ENCODE results near the gene DOK3. TPM values are rescaled to one million over a fixed set of nuclear protein-coding genes. Genes with fewer than 3 reads are reported as not detected.

DOK3 gene
- polyA plus RNA-seq, 2 of the 4 experiments (the other 2 are of a cell fraction): 1.3 to 7.1 TPM

DNA sequence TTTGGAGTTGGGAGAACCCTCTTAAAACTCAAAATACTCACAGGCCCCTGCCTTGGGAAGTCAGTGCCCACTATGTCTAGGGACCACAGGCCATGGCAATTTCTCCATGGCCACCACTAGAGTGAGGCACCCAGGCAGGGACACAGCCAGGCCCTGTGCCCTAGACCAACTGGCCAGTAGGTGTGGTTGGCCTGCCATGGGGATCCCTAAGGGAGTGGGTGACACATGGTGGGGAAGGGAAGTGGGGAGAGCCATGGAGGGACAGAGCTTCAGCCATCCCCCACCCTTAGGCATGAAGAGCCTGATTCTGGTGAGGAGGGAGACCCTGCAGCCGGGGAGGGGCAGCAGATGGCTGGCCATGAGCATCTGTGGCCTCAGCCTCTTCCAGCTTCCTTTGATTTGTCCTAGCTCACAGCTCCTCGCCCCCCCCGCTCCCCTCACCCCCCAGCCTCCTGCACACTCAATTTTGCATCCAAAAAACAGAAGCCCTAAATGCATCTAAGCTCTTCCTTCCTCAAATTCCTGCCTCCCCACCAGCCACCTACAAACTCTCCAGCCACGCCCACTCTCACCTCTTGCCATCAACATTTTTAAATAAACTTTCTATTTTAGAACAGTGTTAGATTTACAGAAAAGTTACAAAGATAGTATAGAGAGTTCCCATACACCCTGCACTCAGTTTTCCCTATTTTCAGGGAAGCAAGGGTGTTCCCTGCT lies 34.6 kb downstream of the DOK3 start:
- Histone ChIP-seq H3K9me3 (no peaks in the 10 kb centered on the region), H3K27ac (0 out of 6 replicates have a peak overlapping the region, but pooled peaks of 1 of the 2 experiments have one; percentile 7), H3K4me1 (peaks cover 49% of the 10 kb centered on the region), H3K4me3 (no peak overlapping the region), H3K4me2 (no peak overlapping the region)
- ATAC-seq (peak; percentile 15 to 25; a peak in 5 of 6 replicates), FAIRE-seq (no peak), DNase-seq (ENCODE audit: low read depth in 1 of 2, low spot score in 1 of 2) (no peak)
- no peak for TF ChIP-seq KDM1A (IDR thresholded peaks at IDR 0.05; ENCODE audit: low read depth)
- TF ChIP-seq, protein P1, sequence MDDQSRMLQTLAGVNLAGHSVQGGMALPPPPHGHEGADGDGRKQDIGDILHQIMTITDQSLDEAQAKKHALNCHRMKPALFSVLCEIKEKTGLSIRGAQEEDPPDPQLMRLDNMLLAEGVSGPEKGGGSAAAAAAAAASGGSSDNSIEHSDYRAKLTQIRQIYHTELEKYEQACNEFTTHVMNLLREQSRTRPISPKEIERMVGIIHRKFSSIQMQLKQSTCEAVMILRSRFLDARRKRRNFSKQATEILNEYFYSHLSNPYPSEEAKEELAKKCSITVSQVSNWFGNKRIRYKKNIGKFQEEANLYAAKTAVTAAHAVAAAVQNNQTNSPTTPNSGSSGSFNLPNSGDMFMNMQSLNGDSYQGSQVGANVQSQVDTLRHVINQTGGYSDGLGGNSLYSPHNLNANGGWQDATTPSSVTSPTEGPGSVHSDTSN (IDR thresholded peaks at IDR 0.05): no peak
- no peak for TF ChIP-seq CBX2 (IDR thresholded peaks at IDR 0.05; ENCODE audit: borderline replicate concordance, low read depth)
- TF ChIP-seq CBX8 (IDR thresholded peaks at IDR 0.05): no peak
- no peak for TF ChIP-seq RNF2 (IDR thresholded peaks at IDR 0.05; ENCODE audit: borderline replicate concordance, low read depth)
- no peak for TF ChIP-seq E2F6 (IDR thresholded peaks at IDR 0.05; ENCODE audit: borderline replicate concordance, low read depth)
- TF ChIP-seq RCOR1 (IDR thresholded peaks at IDR 0.05; ENCODE audit: low read depth, low read length): no peak
- TF ChIP-seq, protein P2, sequence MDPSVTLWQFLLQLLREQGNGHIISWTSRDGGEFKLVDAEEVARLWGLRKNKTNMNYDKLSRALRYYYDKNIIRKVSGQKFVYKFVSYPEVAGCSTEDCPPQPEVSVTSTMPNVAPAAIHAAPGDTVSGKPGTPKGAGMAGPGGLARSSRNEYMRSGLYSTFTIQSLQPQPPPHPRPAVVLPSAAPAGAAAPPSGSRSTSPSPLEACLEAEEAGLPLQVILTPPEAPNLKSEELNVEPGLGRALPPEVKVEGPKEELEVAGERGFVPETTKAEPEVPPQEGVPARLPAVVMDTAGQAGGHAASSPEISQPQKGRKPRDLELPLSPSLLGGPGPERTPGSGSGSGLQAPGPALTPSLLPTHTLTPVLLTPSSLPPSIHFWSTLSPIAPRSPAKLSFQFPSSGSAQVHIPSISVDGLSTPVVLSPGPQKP (IDR thresholded peaks at IDR 0.05; ENCODE audit: low read depth, low read length): no peak
- TF ChIP-seq HEYL (CRISPR knock-in tag; IDR thresholded peaks at IDR 0.05): no peak
- no peak for TF ChIP-seq PHF8 (IDR thresholded peaks at IDR 0.05; ENCODE audit: borderline replicate concordance, low read depth)
- TF ChIP-seq JUNB (IDR thresholded peaks at IDR 0.05): no peak
- 60% methylated on average over 3 of the region's 4 CpGs for WGBS (ENCODE audit: missing lambda C conversion rate)
- ChIA-PET POLR2A (no interaction called here), CTCF (interaction anchor here (0.8 to 19.7 kb wide), 8 partner anchors 9 to 86 kb away, joined by 3 to 241 read pairs (median 4); no protein-coding TSS in a partner anchor)

- peak overlapping the region; percentile 97 to 99 for H3K27ac ChIP-seq
- ATAC-seq: peak; percentile 2 to 3; a peak in 3 of 6 replicates
- H3K9me3 ChIP-seq: no peaks in the 10 kb centered on the region
- FAIRE-seq: no peak
- ChIA-PET POLR2A (interaction anchor here (2.3 kb wide), 1 partner anchor 23 kb away, joined by 9 read pairs; the partner anchor contains the start of gene PDLIM7), CTCF (interaction anchor here (0.8 to 19.7 kb wide), 6 partner anchors 17 to 555 kb away, joined by 3 to 241 read pairs (median 5); no protein-coding TSS in a partner anchor)
- peak overlapping the region; percentile 99 for H3K4me3 ChIP-seq
- no peak for TF ChIP-seq HDAC2 (IDR thresholded peaks at IDR 0.05)
- no peak for TF ChIP-seq TP53 (CRISPR knock-in tag; IDR thresholded peaks at IDR 0.05)
- no peak for TF ChIP-seq JUNB (IDR thresholded peaks at IDR 0.05)
- no peak for TF ChIP-seq REST (IDR thresholded peaks at IDR 0.05)
- TF ChIP-seq, protein P2 (IDR thresholded peaks at IDR 0.05; ENCODE audit: low read depth, low read length): no peak
- no peak for TF ChIP-seq ESRRA (IDR thresholded peaks at IDR 0.05; ENCODE audit: borderline replicate concordance, low read length)
- TF ChIP-seq NPAS2 (CRISPR knock-in tag; IDR thresholded peaks at IDR 0.05; ENCODE audit: borderline replicate concordance): no peak
- TF ChIP-seq, protein P3, sequence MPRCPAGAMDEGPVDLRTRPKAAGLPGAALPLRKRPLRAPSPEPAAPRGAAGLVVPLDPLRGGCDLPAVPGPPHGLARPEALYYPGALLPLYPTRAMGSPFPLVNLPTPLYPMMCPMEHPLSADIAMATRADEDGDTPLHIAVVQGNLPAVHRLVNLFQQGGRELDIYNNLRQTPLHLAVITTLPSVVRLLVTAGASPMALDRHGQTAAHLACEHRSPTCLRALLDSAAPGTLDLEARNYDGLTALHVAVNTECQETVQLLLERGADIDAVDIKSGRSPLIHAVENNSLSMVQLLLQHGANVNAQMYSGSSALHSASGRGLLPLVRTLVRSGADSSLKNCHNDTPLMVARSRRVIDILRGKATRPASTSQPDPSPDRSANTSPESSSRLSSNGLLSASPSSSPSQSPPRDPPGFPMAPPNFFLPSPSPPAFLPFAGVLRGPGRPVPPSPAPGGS (IDR thresholded peaks at IDR 0.05): no peak
- TF ChIP-seq POLR2A (IDR thresholded peaks at IDR 0.05; ENCODE audit: low read length): no peak
- TF ChIP-seq EP300 (IDR thresholded peaks at IDR 0.05): no peak
- TF ChIP-seq, protein P4, sequence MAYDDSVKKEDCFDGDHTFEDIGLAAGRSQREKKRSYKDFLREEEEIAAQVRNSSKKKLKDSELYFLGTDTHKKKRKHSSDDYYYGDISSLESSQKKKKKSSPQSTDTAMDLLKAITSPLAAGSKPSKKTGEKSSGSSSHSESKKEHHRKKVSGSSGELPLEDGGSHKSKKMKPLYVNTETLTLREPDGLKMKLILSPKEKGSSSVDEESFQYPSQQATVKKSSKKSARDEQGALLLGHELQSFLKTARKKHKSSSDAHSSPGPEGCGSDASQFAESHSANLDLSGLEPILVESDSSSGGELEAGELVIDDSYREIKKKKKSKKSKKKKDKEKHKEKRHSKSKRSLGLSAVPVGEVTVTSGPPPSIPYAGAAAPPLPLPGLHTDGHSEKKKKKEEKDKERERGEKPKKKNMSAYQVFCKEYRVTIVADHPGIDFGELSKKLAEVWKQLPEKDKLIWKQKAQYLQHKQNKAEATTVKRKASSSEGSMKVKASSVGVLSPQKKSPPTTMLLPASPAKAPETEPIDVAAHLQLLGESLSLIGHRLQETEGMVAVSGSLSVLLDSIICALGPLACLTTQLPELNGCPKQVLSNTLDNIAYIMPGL (CRISPR knock-in tag; IDR thresholded peaks at IDR 0.05; ENCODE audit: borderline replicate concordance): no peak
- 83% methylated on average over 7 of the region's 7 CpGs for WGBS (ENCODE audit: missing lambda C conversion rate)
- peaks cover 57% of the 10 kb centered on the region for H3K4me1 ChIP-seq
- DNase-seq (ENCODE audit: low read depth in 1 of 2, low spot score in 1 of 2): no peak
- H3K4me2 ChIP-seq: peak overlapping the region; percentile 99
These were observed 35.6 kb downstream of the DOK3 start for GRCh38 chr5:177474002-177474476.

Data from A549 (cell line).